ENCODE measurements around the gene ALKBH7. TPM values are rescaled to one million over a fixed set of nuclear protein-coding genes. Genes with fewer than 3 reads are reported as not detected.

The ALKBH7 gene
- total and polyA plus RNA-seq, 10 of the 15 experiments (the other 5 are each of a cell fraction or from before 2014, with no cell fraction given) = 0.31 to 82.5 (median 37.6) TPM

- no peak for TF ChIP-seq HSF1 (IDR thresholded peaks at IDR 0.05; ENCODE audit: low read depth, low read length)
- no peak for TF ChIP-seq E2F4 (IDR thresholded peaks at IDR 0.05; ENCODE audit: low read depth, low read length)
- TF ChIP-seq EED (IDR thresholded peaks at IDR 0.05; ENCODE audit: low read depth) = no peak
- TF ChIP-seq ZNF217 (IDR thresholded peaks at IDR 0.05) = no peak
- no peak for TF ChIP-seq FOS (IDR thresholded peaks at IDR 0.05; ENCODE audit: borderline replicate concordance, extremely low read depth, insufficient read length)
- no peak for TF ChIP-seq ZBTB33 (IDR thresholded peaks at IDR 0.05)
- TF ChIP-seq MAX (IDR thresholded peaks at IDR 0.05; ENCODE audit: low read depth, low read length) = no peak
- no peak for TF ChIP-seq KAT2A (conservative IDR thresholded peaks at IDR 0.05; ENCODE audit: control insufficient read depth, low read depth, low read length)
- no peak for TF ChIP-seq TBL1XR1 (IDR thresholded peaks at IDR 0.05; ENCODE audit: low read depth, low read length)
- TF ChIP-seq TCF12 (IDR thresholded peaks at IDR 0.05; ENCODE audit: low read depth, low read length) = no peak
- TF ChIP-seq KLF5 (IDR thresholded peaks at IDR 0.05; ENCODE audit: partially characterized antibody) = no peak
- no peak for TF ChIP-seq ETV6 (conservative IDR thresholded peaks at IDR 0.05 in 1 of 2, IDR thresholded peaks at IDR 0.05 in 1 of 2; ENCODE audit: borderline replicate concordance in 1 of 2, low read depth in 1 of 2)
- TF ChIP-seq ZBTB4 (CRISPR knock-in tag; IDR thresholded peaks at IDR 0.05) = no peak
- TF ChIP-seq POLR2AphosphoS5 (IDR thresholded peaks at IDR 0.05; ENCODE audit: low read length) = no peak
- TF ChIP-seq CTCF (IDR thresholded peaks at IDR 0.05 in 2 of 3, conservative IDR thresholded peaks at IDR 0.05 in 1 of 3; ENCODE audit: control insufficient read depth in 2 of 3, extremely low read depth in 1 of 3, insufficient read depth in 1 of 3, low read depth in 3 of 3, low read length in 3 of 3) = no peak
- TF ChIP-seq ZZZ3 (IDR thresholded peaks at IDR 0.05; ENCODE audit: control insufficient read depth, insufficient read length, low read depth) = no peak
- TF ChIP-seq SIX5 (IDR thresholded peaks at IDR 0.05; ENCODE audit: low read depth, low read length, severe bottlenecking) = no peak
- TF ChIP-seq CHD4 (IDR thresholded peaks at IDR 0.05) = no peak
These were observed 51.8 kb downstream of the ALKBH7 start, which contains the start of gene KHSRP (continued) for GRCh38 chr19:6424195-6424938.

All from GM12878 (cell line).